Transverse colon (tissue), 4 donors: ENCODE data around the gene AIFM1. TPM values are rescaled to one million over a fixed set of nuclear protein-coding genes. Genes with fewer than 3 reads are reported as not detected.

ENCODE experiments used
- DNase-seq: peaks from one replicate; pipeline ENCODE4 v3.0.0-alpha.2; 2019
- H3K27ac ChIP-seq, 4 donors: fragments of 200-600 bp; sonication (generic); 2 replicates each; pipeline ENCODE4 v1.5.1; 2016 to 2018; ENCODE audit warnings: inconsistent platforms in 4 of 4
- H3K27me3 ChIP-seq: fragments of 200-600 bp; sonication (generic); 2 replicates; pipeline ENCODE4 v1.5.1; 2017; ENCODE audit warnings: inconsistent platforms
- H3K36me3 ChIP-seq, 4 donors: fragments of 200-600 bp; sonication (generic); 2 replicates each; pipeline ENCODE4 v1.5.1; 2017 to 2019; ENCODE audit warnings: inconsistent platforms in 4 of 4
- H3K4me1 ChIP-seq, 4 donors: fragments of 200-600 bp; sonication (generic); 2 replicates each; pipeline ENCODE4 v1.5.1; 2017 to 2020; ENCODE audit warnings: inconsistent platforms in 4 of 4
- H3K4me3 ChIP-seq, 4 donors: fragments of 200-600 bp; sonication (generic); 1 replicate in 1 of 4; 2 replicates in 3 of 4; pipeline versions ENCODE4 v1.5.1 to v1.6.1; 2017 to 2019; ENCODE audit warnings: inconsistent platforms in 4 of 4
- H3K9me3 ChIP-seq, 2 donors: fragments of 200-600 bp; sonication (generic); 2 replicates each; pipeline ENCODE4 v1.5.1; 2017 to 2019; ENCODE audit warnings: inconsistent platforms in 2 of 2
- EP300 ChIP-seq: sonication (generic); formaldehyde crosslinking; IDR thresholded peaks from one replicate; pipeline ENCODE4 v1.6.1; 2017; ENCODE audit warnings: antibody characterized with exemption, low read depth
- POLR2A ChIP-seq: fragments of 450-650 bp; IDR thresholded peaks from one replicate; pipeline ENCODE4 v1.6.1; 2016; ENCODE audit warnings: antibody characterized with exemption, mild to moderate bottlenecking, moderate library complexity
- POLR2AphosphoS5 ChIP-seq, 3 donors: sonication (generic); formaldehyde crosslinking; IDR thresholded peaks; one replicate each; pipeline ENCODE4 v1.6.1; 2016; ENCODE audit warnings: antibody characterized with exemption in 3 of 3
- WGBS, 2 donors: methylation state at CpG; one replicate each; pipeline ENCODE4 v1.1.5; 2018; ENCODE audit warnings: low coverage in 1 of 2; 5-methylcytosine and 5-hydroxymethylcytosine counted together
- in situ Hi-C, 4 donors: fragments of 200-750 bp; cut with MboI; loops; one replicate each; pipeline versions ENCODE4 v1.15.0 to v1.15.1; 2017; ENCODE audit warnings: low sequenced_read_pairs in 3 of 4, low pct_ligation_motif_present in 1 of 4, low pct_unique_long_range_greater_than_20kb in 1 of 4
- intact Hi-C: fragments of 100-400 bp; cut with DNase I; formaldehyde crosslinking; loops from one replicate; pipeline ENCODE4 v1.15.1; 2023; ENCODE audit warnings: low total_unique reads
- total RNA-seq, 4 donors: library from RNA; depleted of rRNA; stranded (reverse); fragments of >200 nt; gene quantifications; one replicate each; pipeline ENCODE4 v1.1.0, GENCODE V29; 2016
- TF ChIP-seq, protein P1 (sequence below), 5 experiments: fragments of 200-600 bp in 3 of 5; fragments of 450-650 bp in 2 of 5; sonication (generic) in 3 of 5; IDR thresholded peaks; 1 replicate in 2 of 5; 2 replicates in 3 of 5; pipeline ENCODE4 v1.5.1; 2016 to 2017; ENCODE audit warnings: antibody characterized with exemption in 5 of 5, inconsistent platforms in 3 of 5, mild to moderate bottlenecking in 2 of 5, moderate library complexity in 1 of 5

The AIFM1 gene
- total RNA-seq, 4 donors from 2014 or later = 5.6 to 39.5 (median 28.1) TPM

DNA sequence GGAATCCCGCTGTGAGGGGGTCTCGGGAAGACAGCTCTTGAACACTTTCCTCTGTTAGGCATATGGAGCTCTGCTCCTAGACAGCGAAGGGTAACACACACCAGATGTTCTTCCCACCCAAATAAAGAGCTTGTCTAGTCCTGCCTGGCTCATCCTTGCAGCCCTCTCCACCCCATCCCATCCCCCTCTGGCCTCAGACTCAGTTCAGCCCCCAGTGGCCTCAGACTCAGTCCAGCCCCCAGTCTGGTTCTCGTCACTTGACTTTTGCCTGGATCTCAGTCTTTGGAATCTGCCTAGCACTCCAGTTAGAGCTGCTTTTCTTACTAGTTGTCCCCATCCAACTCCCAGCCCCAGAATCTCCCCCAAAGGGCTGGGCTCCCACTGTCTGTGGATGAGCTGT is 21.0 kb upstream of the AIFM1 start:
- TF ChIP-seq POLR2A (no peak), EP300 (no peak), POLR2AphosphoS5 (IDR thresholded peaks at IDR 0.05) (no peak)
- TF ChIP-seq, protein P1, sequence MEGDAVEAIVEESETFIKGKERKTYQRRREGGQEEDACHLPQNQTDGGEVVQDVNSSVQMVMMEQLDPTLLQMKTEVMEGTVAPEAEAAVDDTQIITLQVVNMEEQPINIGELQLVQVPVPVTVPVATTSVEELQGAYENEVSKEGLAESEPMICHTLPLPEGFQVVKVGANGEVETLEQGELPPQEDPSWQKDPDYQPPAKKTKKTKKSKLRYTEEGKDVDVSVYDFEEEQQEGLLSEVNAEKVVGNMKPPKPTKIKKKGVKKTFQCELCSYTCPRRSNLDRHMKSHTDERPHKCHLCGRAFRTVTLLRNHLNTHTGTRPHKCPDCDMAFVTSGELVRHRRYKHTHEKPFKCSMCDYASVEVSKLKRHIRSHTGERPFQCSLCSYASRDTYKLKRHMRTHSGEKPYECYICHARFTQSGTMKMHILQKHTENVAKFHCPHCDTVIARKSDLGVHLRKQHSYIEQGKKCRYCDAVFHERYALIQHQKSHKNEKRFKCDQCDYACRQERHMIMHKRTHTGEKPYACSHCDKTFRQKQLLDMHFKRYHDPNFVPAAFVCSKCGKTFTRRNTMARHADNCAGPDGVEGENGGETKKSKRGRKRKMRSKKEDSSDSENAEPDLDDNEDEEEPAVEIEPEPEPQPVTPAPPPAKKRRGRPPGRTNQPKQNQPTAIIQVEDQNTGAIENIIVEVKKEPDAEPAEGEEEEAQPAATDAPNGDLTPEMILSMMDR (IDR thresholded peaks at IDR 0.05) = no peak
- H3K27me3 ChIP-seq = no peaks in the 10 kb centered on the region
- H3K9me3 ChIP-seq = no peaks in the 10 kb centered on the region
- intact Hi-C loops = no loop called here
- no peak overlapping the region for H3K4me3 ChIP-seq
- no peaks in the 10 kb centered on the region for H3K36me3 ChIP-seq
- 73% methylated on average over 4 of the region's 4 CpGs; no CpG with 5 or more reads in 1 of the 2 donors for WGBS, 2 donors
- H3K4me1 ChIP-seq = no peaks in the 10 kb centered on the region
- no peak for DNase-seq
- in situ Hi-C loops = loop anchor here in 3 of 4 donors (25.0 kb wide), 4 partner anchors 99 to 574 kb away; partner anchors contain the start of gene UTP14A (in 1 of the 3)
- no peak overlapping the region for H3K27ac ChIP-seq

DNA sequence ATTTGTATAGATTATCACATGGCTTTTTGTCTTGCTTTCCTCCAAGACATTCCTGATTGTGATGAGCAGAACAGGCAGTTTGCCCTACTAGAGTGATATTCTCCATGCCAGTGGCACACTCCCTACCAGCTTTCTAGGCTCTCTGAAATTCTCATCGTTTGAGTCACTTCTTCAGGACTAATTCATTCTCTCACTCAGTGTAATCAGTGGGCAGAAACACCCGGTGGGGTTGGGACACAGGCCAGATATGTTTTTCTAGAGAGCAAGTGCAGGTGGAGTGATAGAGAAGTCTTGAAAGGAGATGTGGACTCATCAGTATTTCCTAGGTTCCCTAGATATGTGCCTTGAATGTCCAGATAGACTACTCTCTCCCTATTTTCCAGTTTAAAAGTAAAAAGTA is 19.2 kb upstream of the AIFM1 start:
- TF ChIP-seq, protein P1 (IDR thresholded peaks at IDR 0.05) = no peak
- no peak for TF ChIP-seq POLR2AphosphoS5 (IDR thresholded peaks at IDR 0.05)
- no peak for TF ChIP-seq POLR2A
- no peak for TF ChIP-seq EP300
- intact Hi-C loops = no loop called here
- Histone ChIP-seq H3K27ac (no peak overlapping the region), H3K36me3 (no peaks in the 10 kb centered on the region), H3K27me3 (no peaks in the 10 kb centered on the region), H3K4me1 (no peaks in the 10 kb centered on the region), H3K4me3 (no peak overlapping the region), H3K9me3 (no peaks in the 10 kb centered on the region)
- no peak for DNase-seq
- 20 to 37% methylated on average over 1 to 2 of the region's 2 CpGs for WGBS, 2 donors
- in situ Hi-C loops = loop anchor here in 3 of 4 donors (25.0 kb wide), 4 partner anchors 98 to 573 kb away; partner anchors contain the start of gene UTP14A (in 1 of the 3)

DNA sequence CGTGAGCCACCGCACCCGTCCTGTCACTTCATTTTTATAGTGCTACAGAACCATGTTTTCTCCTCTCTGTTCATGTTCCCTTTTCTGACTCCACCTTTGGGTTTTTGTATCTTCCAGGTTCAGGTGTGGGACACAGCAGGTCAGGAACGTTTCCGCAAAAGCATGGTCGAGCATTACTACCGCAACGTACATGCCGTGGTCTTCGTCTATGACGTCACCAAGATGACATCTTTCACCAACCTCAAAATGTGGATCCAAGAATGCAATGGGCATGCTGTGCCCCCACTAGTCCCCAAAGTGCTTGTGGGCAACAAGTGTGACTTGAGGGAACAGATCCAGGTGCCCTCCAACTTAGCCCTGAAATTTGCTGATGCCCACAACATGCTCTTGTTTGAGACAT is 18.5 kb upstream of the AIFM1 start:
- TF ChIP-seq POLR2A = no peak
- no peak overlapping the region for H3K27ac ChIP-seq
- WGBS, 2 donors = 86% methylated on average over 11 of the region's 11 CpGs; no CpG with 5 or more reads in 1 of the 2 donors
- in situ Hi-C loops = loop anchor here in 3 of 4 donors (25.0 kb wide), 4 partner anchors 97 to 572 kb away; partner anchors contain the start of gene UTP14A (in 1 of the 3)
- intact Hi-C loops = no loop called here
- H3K4me3 ChIP-seq = no peak overlapping the region
- H3K27me3 ChIP-seq = no peaks in the 10 kb centered on the region
- no peak for DNase-seq
- no peaks in the 10 kb centered on the region for H3K36me3 ChIP-seq
- no peaks in the 10 kb centered on the region for H3K9me3 ChIP-seq
- H3K4me1 ChIP-seq = no peaks in the 10 kb centered on the region

DNA sequence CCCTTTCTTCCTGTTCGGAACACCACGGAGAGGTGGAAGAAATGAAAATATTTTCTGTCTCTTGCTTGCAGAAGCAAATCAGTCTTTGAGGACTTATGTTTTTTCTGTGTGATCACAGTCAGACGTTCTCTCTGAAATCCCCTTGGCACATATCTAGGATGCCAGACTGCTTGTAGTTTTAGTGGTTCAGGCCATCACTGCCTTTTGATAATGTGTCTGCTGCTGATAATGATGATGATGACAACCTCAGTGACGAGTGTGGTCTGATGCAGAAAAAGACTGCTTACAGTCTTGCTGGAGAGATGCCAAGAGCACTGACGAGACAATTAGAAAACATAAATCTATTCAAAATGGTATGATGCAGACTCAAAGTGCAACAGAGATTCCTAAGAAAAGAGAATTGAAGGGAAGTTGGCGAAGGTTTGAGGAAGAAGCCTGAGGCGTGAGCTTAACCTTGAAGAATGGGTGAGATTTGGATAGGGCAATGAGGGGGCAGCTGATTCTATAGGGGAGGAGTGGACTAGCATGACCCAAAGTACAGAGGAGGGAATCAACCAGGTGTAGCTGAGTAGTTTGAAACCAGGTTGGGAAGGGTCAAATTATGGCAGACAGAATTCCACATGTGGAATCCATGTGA is 14.1 kb upstream of the AIFM1 start:
- in situ Hi-C loops = loop anchor here in 3 of 4 donors (25.0 kb wide), 4 partner anchors 92 to 567 kb away; partner anchors contain the start of gene UTP14A (in 1 of the 3)
- TF ChIP-seq, protein P1 (IDR thresholded peaks at IDR 0.05) = no peak
- TF ChIP-seq POLR2AphosphoS5 (IDR thresholded peaks at IDR 0.05) (no peak), POLR2A (no peak), EP300 (no peak)

More for the DNA sequence above, 14.1 kb upstream of the AIFM1 start:
- DNase-seq = no peak
- Histone ChIP-seq H3K27me3 (no peaks in the 10 kb centered on the region), H3K4me3 (no peak overlapping the region), H3K36me3 (no peaks in the 10 kb centered on the region), H3K9me3 (no peaks in the 10 kb centered on the region), H3K4me1 (no peaks in the 10 kb centered on the region), H3K27ac (no peak overlapping the region)
- WGBS, 2 donors = 39 to 67% methylated on average over 3 to 7 of the region's 7 CpGs
- intact Hi-C loops = no loop called here
